Suppressor macrophage treated with lipopolysaccharide for 1 hour (primary cell): ENCODE measurements around the gene TRPM8.

Experiments
- DNase-seq, 3 donors: peaks; one replicate each; pipeline ENCODE4 v3.0.0-alpha.2; 2020 to 2022

Gene TRPM8

DNA sequence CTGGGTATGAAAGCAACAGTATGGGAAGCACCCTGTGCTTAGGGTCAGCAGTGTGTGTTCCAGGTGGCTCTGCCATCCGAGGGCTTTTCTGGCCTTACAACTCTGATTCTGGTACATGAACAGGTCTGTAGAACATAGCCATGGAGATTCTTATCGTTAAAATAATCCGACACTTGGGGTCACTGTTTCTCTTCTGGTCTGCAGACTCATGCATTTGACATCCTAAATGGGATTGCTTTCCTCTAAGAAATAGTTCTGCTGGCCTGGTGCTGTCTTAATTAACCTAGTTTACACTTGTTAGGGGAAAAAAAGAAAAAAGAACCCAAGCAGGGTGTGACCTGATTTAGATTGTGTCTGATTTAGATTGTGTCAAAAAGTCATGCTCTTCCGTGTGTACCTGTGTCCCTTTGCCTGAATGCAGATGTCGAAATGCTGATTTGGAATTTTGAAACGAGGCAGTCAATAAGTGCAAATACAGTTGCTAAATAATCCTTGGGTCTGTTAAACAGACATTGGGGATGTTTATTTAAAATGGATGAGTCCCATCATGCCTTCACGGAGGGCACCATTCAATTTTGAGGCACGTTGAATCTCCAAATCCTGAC is 59.6 kb downstream of the TRPM8 start:
- peak; percentile 22 to 46 (median 29) for DNase-seq

DNA sequence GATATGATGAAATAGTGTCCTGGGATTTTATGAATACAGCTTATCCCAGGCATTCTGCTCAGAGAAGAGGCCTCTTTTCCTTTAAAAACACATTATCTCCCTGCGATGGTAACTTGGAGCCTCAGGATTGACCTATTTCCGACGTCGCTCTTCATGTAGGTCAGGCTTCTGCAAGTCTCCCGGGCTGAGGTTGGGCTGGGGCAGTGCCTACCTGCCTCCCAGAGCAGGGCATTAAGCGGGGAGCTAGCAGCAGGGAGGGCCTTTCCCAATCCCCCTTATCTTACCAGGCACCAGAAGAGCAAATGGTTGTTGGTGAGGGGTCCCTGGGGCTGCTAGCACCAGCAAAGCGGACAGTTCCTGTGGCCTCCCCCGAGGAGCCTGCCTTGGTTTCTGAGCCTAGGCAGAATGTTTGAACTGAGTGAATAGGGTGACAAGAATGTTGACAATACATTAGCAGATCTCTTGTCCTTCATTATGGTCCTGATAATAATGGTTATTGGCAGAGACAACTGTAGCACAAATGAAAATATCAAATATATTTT is 60.2 kb downstream of the TRPM8 start:
- DNase-seq: no peak

GRCh38 chr2:233979748-233980147 is 62.6 kb downstream of the TRPM8 start:
- DNase-seq: no peak

- no peak for DNase-seq
Measured at GRCh38 chr2:233980955-233981561, 63.9 kb downstream of the TRPM8 start.

DNA sequence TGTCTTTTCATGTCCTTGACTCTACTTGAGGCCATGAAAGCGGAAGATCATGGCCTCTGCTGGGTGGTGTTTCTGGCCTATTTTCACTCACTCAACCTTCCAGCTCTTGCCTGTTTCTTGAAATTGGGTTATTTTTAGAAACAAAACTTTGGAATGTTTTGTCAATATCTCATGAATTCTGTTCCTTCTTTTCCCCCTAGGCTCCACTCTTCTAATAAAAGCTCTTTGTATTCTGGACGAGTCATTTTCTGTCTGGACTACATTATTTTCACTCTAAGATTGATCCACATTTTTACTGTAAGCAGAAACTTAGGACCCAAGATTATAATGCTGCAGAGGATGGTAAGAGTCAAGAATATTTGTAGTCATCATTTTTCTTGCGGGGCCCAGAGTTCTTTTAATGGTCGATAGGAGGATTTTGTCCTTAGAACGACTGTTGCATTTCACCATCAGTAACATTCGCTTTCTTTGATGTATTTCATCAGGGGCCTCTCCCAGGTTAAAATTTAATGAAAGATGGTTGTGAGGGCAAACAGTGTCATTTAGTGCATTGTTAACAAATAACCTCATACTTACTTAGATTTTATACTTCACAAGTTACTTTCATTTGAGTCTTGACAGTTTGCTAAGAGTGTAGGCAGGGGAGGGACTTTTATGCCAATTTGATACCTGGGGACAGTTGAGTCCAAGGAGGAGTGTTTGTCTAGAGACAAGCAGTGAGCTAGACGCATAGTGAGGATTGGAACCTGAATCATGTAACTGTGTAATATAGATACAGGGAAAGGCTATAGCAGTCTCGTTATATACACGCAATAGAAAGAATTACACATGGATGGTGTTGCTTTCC is 64.6 kb downstream of the TRPM8 start:
- no peak for DNase-seq

DNA sequence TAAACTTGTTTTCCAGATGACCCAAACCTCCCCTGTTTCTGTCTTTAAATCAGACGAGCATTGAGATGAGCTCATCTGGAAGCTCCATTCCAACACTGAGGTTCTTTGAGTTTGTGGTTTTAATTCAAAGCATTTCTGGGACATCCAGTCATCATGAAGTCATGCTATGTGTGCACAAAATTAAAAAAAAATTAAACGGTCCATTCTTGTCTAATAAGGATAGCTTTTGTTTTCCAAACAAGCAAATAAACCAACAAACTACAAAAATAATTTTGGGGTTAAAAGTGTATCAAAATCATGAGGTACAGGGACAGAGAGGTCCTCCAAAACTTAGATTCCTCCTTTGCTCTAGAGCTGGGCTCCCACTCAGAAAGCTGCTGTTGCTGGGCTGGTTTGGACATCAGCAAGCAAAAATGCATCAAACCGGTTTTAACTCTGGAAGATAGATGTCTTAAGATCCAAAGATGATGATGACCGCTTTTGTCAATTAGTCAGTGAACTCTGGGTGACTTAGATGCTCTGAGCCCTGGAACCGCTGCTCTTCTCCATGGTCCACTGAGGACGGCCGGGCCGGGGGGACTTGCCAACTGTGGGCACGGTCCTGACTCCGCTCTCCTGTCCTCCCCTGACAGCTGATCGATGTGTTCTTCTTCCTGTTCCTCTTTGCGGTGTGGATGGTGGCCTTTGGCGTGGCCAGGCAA is 65.4 kb downstream of the TRPM8 start:
- DNase-seq: no peak

DNA sequence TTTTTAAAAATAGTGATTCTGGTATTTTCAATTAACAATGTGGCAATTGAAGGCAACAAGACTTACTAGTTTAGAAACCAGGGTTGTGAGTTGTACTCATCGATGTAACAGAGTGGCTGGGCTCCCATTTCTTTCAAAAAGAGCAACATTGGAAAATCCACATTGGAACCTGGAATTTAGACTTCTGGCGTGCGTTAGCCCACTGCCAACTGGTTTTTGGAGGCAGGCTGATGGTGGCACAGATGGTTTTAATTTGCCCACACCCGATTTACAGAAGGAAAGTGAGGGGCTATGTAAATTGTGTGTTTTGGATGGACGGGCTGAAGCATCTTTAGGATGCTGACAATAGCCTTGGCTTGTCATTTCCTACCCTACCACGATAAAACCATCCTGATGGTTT is 66.3 kb downstream of the TRPM8 start:
- no peak for DNase-seq

GRCh38 chr2:233988581-233988980 is 71.4 kb downstream of the TRPM8 start:
- no peak for DNase-seq

DNA sequence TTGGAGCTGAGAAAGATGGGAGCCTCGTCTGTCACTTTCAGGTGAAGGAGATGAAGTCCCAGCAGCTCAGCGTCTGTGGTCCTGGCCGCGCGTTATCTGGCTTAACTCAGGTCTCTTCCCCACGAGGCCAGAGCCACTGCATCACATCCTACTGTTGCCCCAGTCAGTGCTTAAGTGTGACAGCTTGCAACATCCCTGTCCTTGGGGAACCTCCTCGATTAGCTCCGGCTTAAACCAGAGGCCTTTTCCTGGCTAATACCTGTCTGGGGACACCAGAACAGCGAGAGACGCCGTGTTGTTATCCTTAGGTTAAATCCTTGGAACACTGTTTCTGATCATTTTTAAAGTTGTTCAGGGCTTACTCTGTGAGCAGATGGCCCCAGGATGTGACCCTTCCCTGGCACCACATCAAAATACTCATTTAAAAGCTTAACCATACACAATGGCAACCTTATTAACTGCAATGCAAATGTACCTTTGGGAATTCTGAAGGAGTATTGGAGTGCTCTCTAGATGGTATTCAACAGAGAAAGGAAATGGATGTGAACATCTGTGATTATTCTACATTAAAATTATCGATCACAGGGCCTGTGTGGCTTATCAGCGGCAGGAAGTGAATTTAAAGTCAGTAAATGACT is 72.2 kb downstream of the TRPM8 start:
- DNase-seq: no peak

DNA sequence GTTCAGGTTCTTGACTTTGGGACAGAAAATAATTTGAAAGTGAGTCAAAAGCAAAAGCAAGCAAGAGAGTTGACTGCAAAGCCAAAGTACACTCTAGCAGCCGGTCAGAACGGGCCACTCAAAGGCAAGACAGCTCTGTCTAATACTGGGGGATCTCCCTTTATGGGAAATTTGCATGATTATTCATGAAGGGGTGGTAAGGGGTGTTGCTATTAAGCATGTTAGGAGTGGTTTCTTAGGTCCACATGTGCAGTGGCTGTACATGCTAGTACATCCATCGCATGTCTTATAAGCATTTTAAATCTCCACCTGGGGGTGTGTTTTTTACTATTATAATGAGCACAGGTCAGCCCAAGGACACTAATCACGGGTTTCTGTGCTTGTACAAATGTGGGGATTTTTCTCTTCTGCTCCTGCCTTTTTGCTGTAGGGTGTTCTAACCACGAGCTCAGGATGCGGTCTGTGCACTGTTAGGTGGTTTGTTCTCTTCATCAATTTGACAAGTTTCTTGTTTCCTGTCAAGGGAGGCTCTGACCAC is 73.2 kb downstream of the TRPM8 start:
- no peak for DNase-seq

DNA sequence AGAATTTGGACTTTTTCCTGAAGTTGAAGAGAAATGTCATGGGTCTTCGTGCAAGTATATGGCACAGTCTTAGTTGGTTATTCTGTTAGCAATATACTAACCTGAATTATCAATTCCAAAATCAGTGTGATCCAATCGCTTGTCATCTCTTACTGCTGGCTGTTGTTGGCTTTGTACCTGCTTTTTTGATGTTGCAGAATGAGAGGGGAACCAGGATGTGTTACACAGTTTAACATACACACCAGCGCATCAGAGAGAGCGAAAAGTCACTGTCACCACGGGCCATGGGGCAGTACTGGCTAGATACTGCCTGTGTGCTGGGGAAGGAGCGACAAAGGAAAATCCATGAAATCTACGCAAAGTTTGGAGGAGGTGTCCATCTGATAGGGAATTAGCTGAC is 74.0 kb downstream of the TRPM8 start:
- no peak for DNase-seq

DNA sequence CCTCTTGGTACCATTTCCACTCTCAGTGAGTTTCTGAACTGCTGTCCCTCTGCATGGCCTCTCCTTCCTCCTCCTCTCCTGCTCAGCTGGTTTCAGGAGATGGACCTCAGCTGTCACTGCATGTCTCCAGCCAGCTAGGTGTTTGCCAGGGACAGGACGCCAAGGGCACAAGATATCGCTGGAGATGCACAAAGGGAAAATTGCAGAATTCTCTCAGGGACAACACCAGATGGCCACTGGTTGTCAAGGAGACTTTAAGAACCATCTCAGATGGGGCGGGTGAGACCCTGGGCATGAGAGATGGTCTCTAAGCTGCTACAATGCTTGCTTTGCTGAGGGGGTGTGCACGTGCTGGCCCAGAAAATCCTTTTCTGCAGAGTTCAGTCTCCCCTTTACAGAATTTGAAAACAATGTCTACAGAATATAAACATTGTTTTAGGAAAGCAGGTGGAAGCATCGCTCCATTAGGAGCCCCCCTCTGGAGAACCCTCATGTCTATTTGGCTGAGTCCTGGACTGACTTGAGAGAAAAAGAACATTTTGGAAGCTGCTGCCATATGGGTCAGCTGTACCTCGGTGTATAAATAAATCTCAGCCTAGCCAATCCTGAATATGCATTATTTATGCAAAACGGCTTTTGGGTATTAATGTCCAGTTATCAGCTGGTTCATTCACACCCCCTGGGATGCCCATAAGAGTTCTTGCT is 75.5 kb downstream of the TRPM8 start:
- no peak for DNase-seq

- DNase-seq: no peak
Measured at GRCh38 chr2:233993461-233993860, 76.3 kb downstream of the TRPM8 start.

DNA sequence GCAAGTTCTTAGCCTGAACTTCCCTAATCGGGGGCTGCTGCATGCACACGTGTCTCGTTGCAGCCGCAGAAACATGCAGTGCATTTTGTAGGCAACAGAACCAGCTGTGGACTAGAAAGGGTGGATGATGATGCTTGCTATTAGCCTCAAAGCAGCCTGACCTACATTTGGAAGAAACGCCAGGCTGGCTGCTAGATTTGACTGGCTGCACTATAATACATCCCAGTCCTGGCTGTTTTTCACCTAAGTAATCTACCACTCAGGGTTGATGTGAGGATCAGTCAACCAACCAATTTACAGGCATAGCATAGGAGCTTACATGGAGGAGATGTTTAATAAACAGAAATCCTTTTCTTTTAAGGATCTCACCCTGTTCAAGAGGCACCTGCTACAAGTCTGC is 77.0 kb downstream of the TRPM8 start:
- no peak for DNase-seq

DNA sequence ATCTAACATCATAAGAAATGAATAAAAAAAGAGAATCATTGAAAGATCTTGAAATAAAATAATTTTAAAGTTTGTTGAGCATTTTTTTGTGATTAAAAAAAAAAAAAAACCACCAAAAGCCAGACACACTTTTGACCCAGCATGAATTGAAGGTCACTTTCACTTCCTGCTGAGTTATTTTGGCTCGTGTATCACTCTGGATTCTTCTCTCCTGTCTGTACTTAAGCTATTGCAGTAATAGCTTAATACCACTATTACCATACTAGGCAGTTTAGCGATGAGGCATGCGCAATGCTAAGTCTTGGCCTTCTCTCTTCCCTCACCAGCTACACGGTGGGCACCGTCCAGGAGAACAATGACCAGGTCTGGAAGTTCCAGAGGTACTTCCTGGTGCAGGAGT is 78.8 kb downstream of the TRPM8 start:
- no peak for DNase-seq

- no peak for DNase-seq
Measured at GRCh38 chr2:233996461-233996860, 79.3 kb downstream of the TRPM8 start.

GRCh38 chr2:233997707-233998106 is 80.5 kb downstream of the TRPM8 start:
- DNase-seq: no peak

GRCh38 chr2:233999182-233999581 is 82.0 kb downstream of the TRPM8 start:
- no peak for DNase-seq

GRCh38 chr2:234001380-234002160 is 84.4 kb downstream of the TRPM8 start:
- no peak for DNase-seq

GRCh38 chr2:234002281-234002680 is 85.1 kb downstream of the TRPM8 start:
- DNase-seq: no peak
